IMR-90 (cell line): ENCODE measurements around the gene ME1.

Experiments
- BHLHE40 ChIP-seq: fragments of 150-350 bp; IDR thresholded peaks from 2 replicates; pipeline ENCODE4 v1.6.1; 2016; ENCODE audit warnings: mild to moderate bottlenecking, low read depth, low read length
- CEBPB ChIP-seq: IDR thresholded peaks from 2 replicates; pipeline ENCODE4 v1.6.1; 2012; ENCODE audit warnings: low read depth, low read length, improper control_type of control experiment
- CTCF ChIP-seq: conservative IDR thresholded peaks from 2 replicates; pipeline ENCODE4 v1.5.1; 2012; ENCODE audit warnings: mild to moderate bottlenecking, low read depth, low read length, improper control_type of control experiment
- MAFK ChIP-seq: IDR thresholded peaks from 2 replicates; pipeline ENCODE4 v1.6.1; 2012; ENCODE audit warnings: low read depth, low read length, improper control_type of control experiment
- MXI1 ChIP-seq: IDR thresholded peaks from 2 replicates; pipeline ENCODE4 v1.6.1; 2012; ENCODE audit warnings: low read depth, mild to moderate bottlenecking, low read length, moderate library complexity, borderline replicate concordance
- POLR2A ChIP-seq: IDR thresholded peaks from 2 replicates; pipeline ENCODE4 v1.6.1; 2012; ENCODE audit warnings: mild to moderate bottlenecking, low read depth, low read length
- RAD21 ChIP-seq: IDR thresholded peaks from 2 replicates; pipeline ENCODE4 v1.6.1; 2012; ENCODE audit warnings: low read length, improper control_type of control experiment
- SMC3 ChIP-seq: fragments of 150-350 bp; IDR thresholded peaks from 2 replicates; pipeline ENCODE4 v1.6.1; 2016; ENCODE audit warnings: low read depth, mild to moderate bottlenecking, antibody characterized with exemption, low read length, moderate library complexity

- no peak for TF ChIP-seq MAFK
- no peak for TF ChIP-seq CTCF
- TF ChIP-seq POLR2A = no peak
- TF ChIP-seq RAD21 = no peak
- TF ChIP-seq BHLHE40 = no peak
- no peak for TF ChIP-seq CEBPB
- TF ChIP-seq MXI1 = no peak
- no peak for TF ChIP-seq SMC3
Measured at GRCh38 chr6:83411731-83412130, 19.1 kb downstream of the ME1 start.
